ENCODE results near the gene CATSPERD.

- TF ChIP-seq, protein P1, sequence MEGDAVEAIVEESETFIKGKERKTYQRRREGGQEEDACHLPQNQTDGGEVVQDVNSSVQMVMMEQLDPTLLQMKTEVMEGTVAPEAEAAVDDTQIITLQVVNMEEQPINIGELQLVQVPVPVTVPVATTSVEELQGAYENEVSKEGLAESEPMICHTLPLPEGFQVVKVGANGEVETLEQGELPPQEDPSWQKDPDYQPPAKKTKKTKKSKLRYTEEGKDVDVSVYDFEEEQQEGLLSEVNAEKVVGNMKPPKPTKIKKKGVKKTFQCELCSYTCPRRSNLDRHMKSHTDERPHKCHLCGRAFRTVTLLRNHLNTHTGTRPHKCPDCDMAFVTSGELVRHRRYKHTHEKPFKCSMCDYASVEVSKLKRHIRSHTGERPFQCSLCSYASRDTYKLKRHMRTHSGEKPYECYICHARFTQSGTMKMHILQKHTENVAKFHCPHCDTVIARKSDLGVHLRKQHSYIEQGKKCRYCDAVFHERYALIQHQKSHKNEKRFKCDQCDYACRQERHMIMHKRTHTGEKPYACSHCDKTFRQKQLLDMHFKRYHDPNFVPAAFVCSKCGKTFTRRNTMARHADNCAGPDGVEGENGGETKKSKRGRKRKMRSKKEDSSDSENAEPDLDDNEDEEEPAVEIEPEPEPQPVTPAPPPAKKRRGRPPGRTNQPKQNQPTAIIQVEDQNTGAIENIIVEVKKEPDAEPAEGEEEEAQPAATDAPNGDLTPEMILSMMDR (conservative IDR thresholded peaks at IDR 0.05): no peak
- no peak for TF ChIP-seq EZH2 (IDR thresholded peaks at IDR 0.05; ENCODE audit: low read depth)
These were observed 2.3 kb upstream of the CATSPERD start for GRCh38 chr19:5718037-5718578.
